HT1080 (cell line): ENCODE data around the gene ANKS1B. TPM values are rescaled to one million over a fixed set of nuclear protein-coding genes. Genes with fewer than 3 reads are reported as not detected.
"Not testable (repeated sequence)": the region's sequence is repeated elsewhere in the genome, so short reads cannot be mapped to it uniquely, and the experiment has no call there.

ENCODE experiments used
- DNase-seq: peaks from one replicate; pipeline ENCODE4 v3.0.0-alpha.2; 2015; ENCODE audit warnings: low read depth
- total RNA-seq: library from RNA; depleted of rRNA; stranded (reverse); fragments of >200 nt; shearing (Covaris generic); gene quantifications from 2 replicates; pipeline ENCODE4 v1.2.3, GENCODE V29; 2014

The ANKS1B gene
- total RNA-seq, 1 experiment from 2014 or later, result not detected

DNA sequence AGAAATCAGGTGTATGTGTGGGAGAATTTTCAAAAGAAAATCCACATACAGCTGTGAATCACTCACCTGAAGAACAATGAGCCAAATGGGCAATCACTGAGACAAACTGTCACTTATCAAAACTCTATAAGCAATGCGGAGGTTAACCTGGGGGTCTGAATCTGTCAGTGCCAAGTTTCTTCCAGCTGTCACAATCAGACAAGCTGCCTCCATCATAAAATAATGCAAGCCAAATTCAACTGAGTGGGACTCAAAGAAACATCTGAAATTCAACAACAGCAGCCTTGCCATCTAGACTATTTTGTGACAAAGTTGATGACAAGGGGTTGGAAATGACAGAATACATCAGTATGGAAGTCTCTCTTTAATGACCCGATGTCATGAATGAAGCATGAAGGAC lies 276.9 kb downstream of the ANKS1B start:
- no peak for DNase-seq

DNA sequence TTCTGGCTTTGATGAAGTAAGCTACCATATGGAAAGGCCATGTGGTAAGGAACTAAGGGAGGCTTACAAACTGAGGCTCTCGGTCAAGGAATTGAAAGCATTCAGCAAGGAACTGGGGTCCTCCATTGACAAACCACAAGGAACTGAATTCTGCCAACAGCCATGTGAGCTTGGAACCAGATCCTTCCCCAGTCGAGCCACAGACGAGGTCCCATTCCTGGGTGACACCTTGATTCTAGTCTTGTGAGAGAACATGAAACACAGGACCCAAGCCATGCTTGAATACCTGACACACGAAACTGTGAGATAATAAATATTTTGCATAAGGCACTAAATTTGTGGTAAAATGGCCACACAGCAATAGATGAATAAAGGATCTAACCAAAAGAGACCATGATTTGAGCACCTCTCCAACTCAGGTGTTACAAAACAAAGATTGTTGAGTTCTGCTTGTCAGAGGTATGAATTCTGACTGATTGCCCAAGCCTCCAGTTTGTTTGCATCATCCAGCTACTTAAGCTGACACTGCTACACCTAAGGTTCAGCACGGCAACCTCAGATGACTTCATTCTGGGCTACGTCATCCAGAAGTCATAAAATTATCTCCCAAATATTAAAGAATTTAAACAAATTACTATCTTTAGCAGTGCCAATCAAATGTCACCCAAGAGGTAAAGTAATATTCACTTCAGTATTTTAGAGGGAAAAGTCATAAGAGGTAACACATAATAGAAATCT lies 277.8 kb downstream of the ANKS1B start:
- no peak for DNase-seq

DNA sequence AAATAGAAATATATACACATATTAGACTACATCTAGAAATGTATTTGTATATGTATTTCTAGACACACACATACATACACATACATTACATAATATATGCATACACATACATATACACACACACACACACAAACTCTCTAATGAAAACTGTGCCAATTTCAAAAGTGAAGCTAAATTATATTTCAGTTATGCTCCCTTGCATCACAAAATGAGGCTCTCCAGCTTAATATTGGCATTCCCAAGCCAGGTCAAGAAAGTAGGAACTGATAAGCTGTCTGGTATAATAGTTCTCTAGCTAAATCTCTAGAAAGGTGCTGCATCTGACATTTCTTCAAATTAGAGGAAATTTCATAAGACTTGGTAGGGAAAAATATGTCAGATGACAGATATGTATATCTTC lies 280.3 kb downstream of the ANKS1B start:
- DNase-seq, result no peak

DNA sequence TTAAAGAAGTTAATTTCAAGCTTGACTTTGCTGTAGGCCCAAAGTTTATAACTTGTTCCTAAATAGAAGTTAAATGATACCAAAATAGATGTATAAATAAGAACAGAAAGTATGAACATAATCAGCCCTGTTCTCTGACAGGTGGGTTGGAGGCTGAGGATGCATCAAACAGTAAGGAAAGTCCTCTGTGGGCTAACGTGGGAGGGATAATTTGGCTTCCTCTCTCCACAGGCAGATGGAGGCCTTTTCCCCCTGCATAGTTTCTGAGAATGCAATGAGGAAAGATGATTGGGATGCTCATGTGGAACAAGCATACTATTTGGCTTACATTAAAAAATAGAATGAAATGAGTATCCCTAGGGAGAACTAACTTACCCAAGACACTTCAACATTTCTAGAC lies 280.7 kb downstream of the ANKS1B start:
- no peak for DNase-seq

DNA sequence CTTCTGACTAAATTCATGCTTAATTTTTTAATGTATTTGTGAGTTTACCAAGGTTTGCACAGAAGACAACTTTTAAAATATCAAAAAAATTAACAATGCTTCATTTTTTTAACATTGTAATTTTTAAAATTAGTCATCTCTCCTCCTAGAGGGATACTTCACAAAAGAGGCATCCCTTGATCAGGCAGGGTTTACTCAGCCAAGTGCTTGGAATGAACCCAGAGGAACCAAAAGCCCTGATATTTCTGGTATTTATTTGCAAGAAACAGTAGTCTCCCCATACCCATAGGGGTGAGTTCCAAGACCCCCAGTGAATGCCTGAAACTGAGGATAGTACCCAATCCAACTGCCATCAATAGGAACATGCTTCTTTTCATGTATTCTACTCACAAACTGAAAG lies 284.7 kb downstream of the ANKS1B start:
- DNase-seq, result no peak

DNA sequence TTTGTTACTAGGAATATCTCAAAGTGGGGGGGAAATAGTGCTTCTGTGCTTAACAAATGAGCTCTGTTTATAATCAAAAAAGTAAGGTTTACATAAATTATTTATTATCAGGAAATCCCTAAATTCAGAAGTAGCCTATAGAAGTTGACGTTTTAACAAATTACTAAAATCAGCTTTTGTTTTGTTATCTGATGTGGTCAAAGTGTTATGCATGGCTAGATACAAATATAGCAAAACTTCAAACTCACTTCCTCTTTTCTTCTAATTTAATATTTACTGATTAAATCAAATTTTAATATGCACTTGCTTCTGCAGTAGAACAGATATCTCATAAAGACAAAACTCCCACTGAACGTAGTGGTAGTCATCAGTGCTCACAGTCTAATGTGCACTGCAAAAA lies 289.7 kb downstream of the ANKS1B start:
- DNase-seq, result no peak

DNA sequence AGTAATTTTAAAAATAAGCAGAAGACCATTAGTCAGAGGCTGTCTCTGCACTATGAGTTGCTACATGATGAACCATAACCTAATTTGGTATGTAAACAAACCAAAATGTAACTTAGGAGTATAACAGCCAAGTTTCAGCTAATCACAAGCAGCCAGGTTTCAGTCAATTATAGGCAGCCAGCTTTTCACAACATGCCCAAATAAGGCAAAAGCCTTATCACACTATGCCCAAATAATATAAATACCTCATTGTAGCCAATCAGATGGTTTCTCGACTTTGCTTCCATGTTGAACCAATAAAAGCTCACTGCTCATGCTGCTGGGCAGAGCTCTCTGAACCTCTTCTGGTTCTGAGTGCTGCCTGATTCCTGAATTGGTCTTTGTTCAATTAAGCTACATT lies 298.6 kb downstream of the ANKS1B start:
- no peak for DNase-seq

DNA sequence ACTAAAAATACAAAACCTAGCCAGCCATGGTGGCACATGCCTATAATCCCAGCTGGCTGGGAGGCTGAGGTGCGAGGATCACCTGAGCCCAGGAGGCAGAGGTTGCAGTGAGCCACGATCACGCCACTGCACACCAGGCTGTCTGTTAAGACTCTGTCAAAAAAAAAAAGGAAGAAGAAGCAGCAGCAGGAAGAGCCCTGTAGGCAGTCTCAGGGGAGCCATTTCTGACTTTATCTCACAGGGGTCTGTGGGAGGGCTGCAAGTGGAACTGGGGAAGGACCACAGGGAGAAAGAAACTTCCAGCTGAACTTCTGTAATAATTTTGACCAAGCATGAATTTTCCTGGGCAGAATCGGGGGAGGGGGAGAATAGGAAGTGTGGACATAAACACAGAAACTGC lies 304.5 kb downstream of the ANKS1B start:
- DNase-seq, result no peak

DNA sequence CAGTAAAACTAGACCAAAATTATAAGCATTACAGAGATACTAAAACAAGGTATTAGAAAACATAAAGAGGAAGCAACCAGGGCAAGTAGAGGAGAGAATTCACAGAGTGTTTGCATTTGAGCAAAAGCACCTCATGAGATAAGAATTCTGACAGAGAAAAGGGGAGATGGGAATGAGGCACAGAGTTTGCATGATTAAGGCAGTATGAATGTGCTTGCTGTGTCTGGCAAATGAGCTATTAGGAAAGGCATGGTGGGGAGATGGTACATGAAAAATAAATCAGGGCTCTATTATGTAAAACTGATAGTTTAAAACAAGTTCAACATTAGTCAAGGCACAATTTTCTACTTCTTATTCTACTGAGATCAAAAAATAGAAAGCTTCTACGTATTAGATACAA lies 314.1 kb downstream of the ANKS1B start:
- no peak for DNase-seq

DNA sequence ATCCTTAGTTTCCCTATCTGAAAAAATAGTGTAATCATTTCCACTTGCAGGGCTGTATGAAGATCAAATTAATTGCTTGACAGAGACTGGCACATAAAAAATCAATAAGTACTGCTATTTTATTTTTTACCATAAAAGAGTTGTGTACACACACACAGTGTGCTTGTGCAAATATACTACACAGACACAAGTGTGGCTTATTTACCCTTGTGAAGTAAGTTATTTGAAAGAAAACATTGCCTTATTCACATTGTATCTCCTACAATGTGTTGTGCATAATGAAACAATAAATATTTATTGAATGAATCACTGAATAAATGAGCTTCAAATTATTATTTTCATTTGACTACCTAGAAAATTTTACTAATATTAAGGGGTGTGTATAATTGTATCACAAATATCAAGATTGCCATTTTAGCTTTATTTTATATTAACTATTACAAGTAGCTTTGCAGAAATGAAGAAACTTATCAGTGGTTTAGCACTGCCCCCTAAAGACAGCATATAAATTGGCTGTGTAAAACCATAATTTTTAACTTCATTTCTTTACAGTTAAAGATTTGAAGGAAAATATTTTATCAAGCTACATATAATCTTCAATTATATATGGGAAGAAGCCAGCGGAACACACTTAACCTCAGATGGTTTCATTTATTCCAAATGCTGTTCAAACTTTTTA lies 325.9 kb downstream of the ANKS1B start:
- DNase-seq, result no peak

DNA sequence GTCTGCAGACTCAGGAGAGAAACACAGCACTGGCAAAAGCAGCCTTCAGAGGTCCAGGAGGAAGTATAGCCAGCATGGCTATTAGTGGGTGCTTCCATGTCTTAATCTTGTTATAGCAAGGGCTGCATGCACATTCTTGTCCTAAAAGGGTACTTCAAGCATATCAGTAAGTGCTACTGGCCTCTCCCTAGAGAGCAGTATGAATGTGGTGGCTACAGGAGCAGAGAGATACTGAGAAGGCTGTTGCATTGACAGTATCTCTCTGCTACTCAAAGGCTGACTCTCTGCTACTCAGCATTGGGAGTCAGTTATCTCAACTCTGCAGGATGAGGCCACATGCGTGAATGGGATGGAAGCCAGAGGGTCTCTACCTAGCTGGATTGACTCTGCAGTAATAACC lies 335.2 kb downstream of the ANKS1B start:
- DNase-seq, result no peak

DNA sequence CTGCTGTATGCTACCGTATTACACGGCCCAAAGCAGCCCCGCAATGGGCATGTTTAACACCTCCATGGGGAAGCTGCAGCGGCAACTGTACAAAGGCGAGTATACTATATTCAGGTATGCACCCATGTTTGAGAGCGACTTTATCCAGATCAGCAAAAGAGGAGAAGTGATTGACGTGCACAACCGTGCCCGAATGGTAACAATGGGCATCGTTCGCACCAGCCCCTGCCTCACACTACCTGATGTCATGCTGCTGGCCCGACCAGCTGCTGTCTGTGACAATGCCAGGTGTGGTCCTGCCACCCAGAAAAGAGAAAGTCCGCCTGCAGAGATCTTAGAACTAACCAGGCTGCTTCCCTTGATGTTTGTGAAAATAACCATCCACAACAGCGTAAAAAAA lies 336.6 kb downstream of the ANKS1B start:
- DNase-seq, result no peak

DNA sequence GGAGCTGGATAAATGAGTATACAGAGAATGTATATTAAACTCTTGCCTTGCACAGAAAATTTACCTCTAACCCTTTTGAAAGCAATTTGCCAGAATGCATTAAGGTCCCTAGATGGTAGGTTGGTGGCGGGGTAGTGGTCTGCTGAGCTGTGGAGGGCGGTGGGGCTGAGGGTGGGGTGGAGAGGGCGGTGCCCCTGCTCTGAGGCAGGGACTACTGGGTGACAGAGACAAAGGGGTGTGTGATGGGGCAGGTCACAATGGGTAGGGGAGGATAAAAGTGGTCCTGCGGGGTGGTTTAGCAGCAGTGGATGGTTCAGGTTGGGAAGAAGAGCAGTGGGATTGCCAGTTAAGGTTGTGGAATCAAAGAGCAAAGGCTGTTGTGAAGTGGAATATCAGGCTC lies 337.3 kb downstream of the ANKS1B start, which contains the start of gene GARIN6:
GARIN6 (plus strand) TSS at position 301 of the 400 bp plus-strand sequence. CDS start 422 bp downstream, outside the sequence.
- no peak for DNase-seq

DNA sequence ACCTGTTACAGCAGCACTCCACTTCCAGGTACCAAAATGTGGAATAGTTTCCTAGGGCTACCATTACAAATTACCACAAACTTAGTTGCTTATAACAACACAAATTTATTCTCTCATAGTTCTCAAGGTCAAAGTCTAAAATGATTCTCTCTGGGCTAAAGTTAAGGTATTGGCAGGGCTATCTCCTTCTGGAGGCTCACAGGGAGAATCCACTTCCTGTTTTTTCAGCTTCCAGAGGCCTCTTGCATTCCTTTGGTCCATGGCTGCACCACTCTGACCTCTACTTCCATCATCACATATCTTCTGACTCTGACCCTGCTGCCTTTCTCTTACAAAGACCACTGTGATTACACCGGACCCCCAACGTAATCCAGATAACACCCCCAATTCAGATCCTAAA lies 340.1 kb downstream of the ANKS1B start:
- DNase-seq, result no peak

DNA sequence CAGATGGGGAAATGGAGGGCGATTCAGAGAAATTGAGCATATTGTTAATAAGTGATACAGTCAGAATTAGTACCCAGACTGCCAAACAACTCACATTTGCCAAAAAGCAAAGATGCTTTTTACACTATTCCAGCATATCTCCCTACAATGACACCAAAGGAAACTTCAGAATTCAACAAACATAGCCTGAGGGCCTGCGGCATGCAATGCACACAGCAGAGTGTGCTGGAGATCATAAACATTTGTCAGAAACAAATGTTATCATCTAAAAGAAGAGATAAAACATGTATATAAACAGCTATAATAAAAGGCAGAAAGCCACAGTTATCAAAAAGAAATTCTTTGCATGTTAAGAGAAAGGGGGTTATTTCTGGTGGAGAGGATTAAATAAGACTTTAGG lies 357.3 kb downstream of the ANKS1B start:
- DNase-seq, result no peak

DNA sequence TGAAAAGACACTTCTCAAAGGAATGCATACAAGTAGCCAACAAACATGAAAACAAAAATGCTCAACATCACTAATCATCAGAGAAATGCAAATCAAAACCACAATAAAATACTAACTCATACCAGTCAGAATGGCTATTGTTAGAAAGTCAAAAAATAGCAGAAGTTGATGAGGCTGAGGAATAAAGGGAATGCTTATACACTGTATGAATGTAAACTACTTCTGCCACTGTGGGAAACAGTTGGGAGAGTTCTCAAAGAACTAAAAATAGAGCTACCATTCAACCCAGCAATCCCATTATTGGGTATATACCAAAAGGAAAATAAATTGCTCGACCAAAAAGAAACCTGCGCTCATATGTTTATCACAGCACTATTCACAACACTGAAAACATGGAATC lies 360.1 kb downstream of the ANKS1B start:
- not testable (repeated sequence) for DNase-seq

DNA sequence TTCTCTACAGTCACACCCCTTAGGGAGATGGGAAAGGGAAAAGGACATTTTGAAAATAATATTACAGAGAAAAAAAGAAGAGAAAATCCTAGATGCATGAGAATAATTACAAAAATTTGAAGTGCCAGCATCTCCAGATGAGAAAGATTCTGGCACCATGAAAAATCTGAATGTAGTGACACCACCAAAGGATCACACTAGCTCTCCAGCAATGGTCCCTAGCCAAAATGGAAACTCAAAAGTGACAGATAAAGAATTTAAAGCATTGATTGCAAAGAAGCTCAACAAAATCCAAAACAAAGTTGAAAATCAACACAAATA lies 364.6 kb downstream of the ANKS1B start:
- DNase-seq, result no peak

DNA sequence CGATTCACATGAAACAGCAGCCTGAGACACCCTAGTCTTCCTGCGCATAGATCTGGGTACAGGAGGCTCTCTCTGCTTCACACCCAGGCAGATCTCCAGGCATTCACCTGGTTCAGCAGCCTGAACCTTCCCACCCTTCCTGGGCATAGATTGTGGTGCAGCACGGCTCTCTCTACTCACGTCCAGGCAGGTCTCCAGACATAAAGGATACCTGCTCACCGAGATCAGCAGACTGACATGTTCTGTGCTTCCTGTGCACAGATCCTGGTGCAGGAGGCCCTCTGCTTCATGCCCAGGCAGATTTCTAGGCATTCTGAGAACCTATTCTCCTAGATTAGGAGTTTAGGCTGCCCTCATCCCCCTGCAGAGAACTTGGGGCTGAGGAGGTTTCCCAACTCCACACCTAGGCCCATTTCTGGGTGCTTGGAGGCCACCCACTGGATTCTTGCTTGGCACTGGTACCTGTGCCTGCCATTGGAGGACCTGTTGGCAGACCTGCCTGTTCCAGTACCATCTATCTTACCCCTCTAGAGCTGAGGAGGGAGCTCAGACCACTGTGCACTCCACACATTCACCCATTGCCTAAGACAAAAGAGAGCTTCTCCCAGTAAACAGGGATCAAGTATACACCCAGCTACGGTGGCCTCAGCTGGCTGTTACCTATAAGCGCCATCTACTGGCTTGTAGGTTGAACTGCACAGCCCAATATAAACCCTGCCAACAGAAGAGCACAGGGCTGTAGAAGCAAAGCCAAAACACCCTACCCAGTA lies 365.2 kb downstream of the ANKS1B start:
- DNase-seq, result peak; percentile 45

DNA sequence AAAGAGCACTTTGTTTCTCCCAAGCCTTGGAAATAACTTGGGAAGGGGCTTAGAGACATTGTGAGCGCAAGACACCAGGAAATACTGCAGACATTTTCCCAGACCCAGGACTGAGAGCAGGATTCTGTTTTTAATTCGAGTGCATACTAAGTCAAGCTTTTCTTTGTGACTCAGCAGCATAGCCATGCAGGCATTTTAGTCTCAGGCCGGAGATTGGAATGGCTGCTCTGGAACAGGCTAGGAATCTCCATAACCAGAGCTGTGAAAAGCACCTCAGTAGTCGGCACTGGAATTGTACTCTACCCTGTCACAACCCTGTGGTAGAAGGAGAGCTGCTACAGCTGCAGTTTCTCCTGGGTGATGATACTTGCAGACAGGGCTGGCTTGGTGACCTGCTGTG lies 366.1 kb downstream of the ANKS1B start:
- no peak for DNase-seq

DNA sequence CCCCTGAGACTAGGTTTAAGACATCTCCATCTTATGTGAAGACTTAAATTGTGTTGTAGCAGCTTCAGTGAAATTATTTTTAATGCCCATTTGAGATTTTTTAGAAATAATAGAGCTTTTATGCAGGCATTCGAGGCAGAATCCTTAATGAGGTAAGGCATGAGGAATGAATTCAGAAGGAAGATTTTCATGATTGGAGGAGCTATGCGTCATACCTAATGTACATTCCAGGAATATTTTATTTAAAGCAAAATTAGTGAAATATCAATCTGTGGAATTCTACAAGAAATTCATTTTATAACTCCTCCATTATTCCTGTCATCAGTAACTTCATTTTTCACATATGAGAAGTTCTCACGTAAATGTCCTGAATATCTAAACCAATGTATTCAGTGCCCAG lies 373.1 kb downstream of the ANKS1B start:
- DNase-seq, result no peak

DNA sequence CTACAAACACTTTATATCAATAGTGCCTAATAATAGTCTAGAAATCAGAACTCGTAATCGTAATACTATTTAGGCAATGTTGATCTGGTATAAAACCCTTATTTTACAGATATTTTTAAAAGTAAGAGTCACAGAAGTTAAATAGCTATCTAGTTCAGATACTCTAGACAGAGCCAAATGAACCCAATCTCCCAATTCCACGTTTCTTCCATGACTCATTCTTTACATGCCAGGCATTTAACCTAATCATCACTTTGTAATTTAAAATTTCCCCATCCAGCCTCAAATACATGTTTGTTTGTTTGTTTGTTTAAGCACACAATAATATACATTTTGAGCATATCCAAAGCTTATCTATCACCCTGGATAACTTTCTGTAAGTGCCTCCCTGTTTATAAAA lies 373.6 kb downstream of the ANKS1B start:
- DNase-seq, result no peak

DNA sequence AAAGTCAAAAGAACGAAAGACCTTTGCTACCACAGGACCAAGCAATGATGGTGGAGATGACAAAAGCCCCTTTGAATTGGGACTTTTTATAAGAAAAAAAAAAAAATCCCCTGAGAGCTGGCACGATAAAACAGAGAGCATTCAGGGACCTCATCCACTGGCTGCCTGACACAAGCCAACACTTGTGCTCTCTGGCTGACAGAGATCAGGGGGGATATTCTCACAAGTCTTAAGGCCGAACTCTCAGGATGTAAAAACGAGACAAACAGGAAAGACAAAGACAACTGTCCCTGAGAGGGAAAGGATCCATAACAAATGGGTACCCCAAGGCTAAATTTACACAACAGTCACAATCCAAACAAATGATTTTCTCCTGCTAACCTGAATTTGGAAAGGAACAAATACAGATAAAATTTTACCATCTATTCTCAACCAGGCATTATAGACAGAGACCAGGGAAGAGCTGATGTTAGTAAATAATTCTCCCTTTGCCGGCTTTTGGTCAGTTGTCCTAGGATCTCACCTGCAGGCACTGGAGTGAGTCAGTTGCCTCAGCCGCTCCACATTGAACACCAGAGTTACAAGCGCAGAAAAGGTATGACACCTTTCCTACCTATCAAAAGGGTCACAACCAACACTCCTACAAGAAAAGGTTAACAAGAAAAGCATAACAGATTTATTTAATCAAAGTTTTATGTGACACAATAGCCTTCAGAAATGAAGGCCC lies 375.1 kb downstream of the ANKS1B start:
- no peak for DNase-seq
